ENCODE measurements around the gene CD247.

CD247 gene

GRCh38 chr1:167479331-167479979 lies 38.9 kb downstream of the CD247 start:
- TF ChIP-seq CTCF (IDR thresholded peaks at IDR 0.05; ENCODE audit: borderline replicate concordance, insufficient read depth, low read depth, low read length), result no peak

GRCh38 chr1:167477986-167478385 lies 40.3 kb downstream of the CD247 start:
- H3K4me3 ChIP-seq (ENCODE audit: low read depth, low read length), result no peak overlapping the region
- no peak for TF ChIP-seq CTCF (IDR thresholded peaks at IDR 0.05; ENCODE audit: borderline replicate concordance, insufficient read depth, low read depth, low read length)

More at GRCh38 chr1:167479331-167479979, 38.9 kb downstream of the CD247 start:
- H3K4me3 ChIP-seq (ENCODE audit: low read depth, low read length), result no peak overlapping the region

GRCh38 chr1:167476061-167476460 lies 42.3 kb downstream of the CD247 start:
- H3K4me3 ChIP-seq (ENCODE audit: low read depth, low read length), result no peak overlapping the region
- no peak for TF ChIP-seq CTCF (IDR thresholded peaks at IDR 0.05; ENCODE audit: borderline replicate concordance, insufficient read depth, low read depth, low read length)

GRCh38 chr1:167474191-167474641 lies 44.1 kb downstream of the CD247 start:
- H3K4me3 ChIP-seq (ENCODE audit: low read depth, low read length), result no peak overlapping the region
- no peak for TF ChIP-seq CTCF (IDR thresholded peaks at IDR 0.05; ENCODE audit: borderline replicate concordance, insufficient read depth, low read depth, low read length)

GRCh38 chr1:167473761-167474160 lies 44.6 kb downstream of the CD247 start:
- TF ChIP-seq CTCF (IDR thresholded peaks at IDR 0.05; ENCODE audit: borderline replicate concordance, insufficient read depth, low read depth, low read length), result no peak
- no peak overlapping the region for H3K4me3 ChIP-seq (ENCODE audit: low read depth, low read length)

- no peak overlapping the region for H3K4me3 ChIP-seq (ENCODE audit: low read depth, low read length)
- TF ChIP-seq CTCF (IDR thresholded peaks at IDR 0.05; ENCODE audit: borderline replicate concordance, insufficient read depth, low read depth, low read length), result no peak
Observed at GRCh38 chr1:167472752-167473521, 45.4 kb downstream of the CD247 start.

GRCh38 chr1:167471568-167471967 lies 46.8 kb downstream of the CD247 start:
- no peak for TF ChIP-seq CTCF (IDR thresholded peaks at IDR 0.05; ENCODE audit: borderline replicate concordance, insufficient read depth, low read depth, low read length)
- no peak overlapping the region for H3K4me3 ChIP-seq (ENCODE audit: low read depth, low read length)

All from GM12875 (cell line).